Karpas-422 (cell line): ENCODE measurements around the gene MAP3K20. TPM values are rescaled to one million over a fixed set of nuclear protein-coding genes. Genes with fewer than 3 reads are reported as not detected.
"Not testable (repeated sequence)": the region's sequence is repeated elsewhere in the genome, so short reads cannot be mapped to it uniquely, and the experiment has no call there.

ENCODE experiments used
- DNase-seq: peaks from one replicate; pipeline ENCODE4 v3.0.0-alpha.2; 2015
- H2AFZ ChIP-seq: fragments of 200-600 bp; sonication (generic); 2 replicates; pipeline ENCODE4 v1.6.1; 2014; ENCODE audit warnings: antibody characterized with exemption, low read length, mixed read lengths
- H3K27ac ChIP-seq: fragments of 200-600 bp; sonication (generic); 2 replicates; pipeline ENCODE4 v1.5.1; 2014; ENCODE audit warnings: mild to moderate bottlenecking, low read length, moderate library complexity
- H3K27me3 ChIP-seq: fragments of 200-600 bp; sonication (generic); 2 replicates; pipeline ENCODE4 v1.6.1; 2014; ENCODE audit warnings: low read length, mixed read lengths
- H3K36me3 ChIP-seq: fragments of 200-600 bp; sonication (generic); 2 replicates; pipeline ENCODE4 v1.6.1; 2014; ENCODE audit warnings: low read length, mixed read lengths; ENCODE audit not compliant: insufficient read depth
- H3K4me1 ChIP-seq: fragments of 200-600 bp; sonication (generic); 2 replicates; pipeline ENCODE4 v1.6.1; 2014; ENCODE audit warnings: mild to moderate bottlenecking, low read length, mixed read lengths
- H3K4me2 ChIP-seq: fragments of 200-600 bp; sonication (generic); 2 replicates; pipeline ENCODE4 v1.6.1; 2014; ENCODE audit warnings: low read length, low read depth, mild to moderate bottlenecking; ENCODE audit not compliant: poor library complexity, severe bottlenecking
- H3K4me3 ChIP-seq: fragments of 200-600 bp; sonication (generic); 2 replicates; pipeline ENCODE4 v1.5.1; 2014; ENCODE audit warnings: mild to moderate bottlenecking, antibody characterized with exemption, low read length, mixed read lengths
- H3K79me2 ChIP-seq: fragments of 200-600 bp; sonication (generic); 2 replicates; pipeline ENCODE4 v1.6.1; 2014; ENCODE audit warnings: mild to moderate bottlenecking, low read length, mixed read lengths
- H3K9ac ChIP-seq: fragments of 200-600 bp; sonication (generic); 2 replicates; pipeline ENCODE4 v1.6.0; 2014; ENCODE audit warnings: low read length
- H3K9me2 ChIP-seq: fragments of 200-600 bp; sonication (generic), shearing (Covaris generic); replicated peaks from 2 replicates; pipeline ENCODE4 v1.6.0; 2014; ENCODE audit warnings: mild to moderate bottlenecking, low read length, moderate library complexity; ENCODE audit not compliant: insufficient read depth
- H3K9me3 ChIP-seq: fragments of 300-700, 200-600 bp; sonication (generic); 2 replicates; pipeline ENCODE4 v1.6.1; 2014; ENCODE audit warnings: low read length, mixed read lengths
- H4K20me1 ChIP-seq: fragments of 200-600 bp; sonication (generic); 2 replicates; pipeline ENCODE4 v1.6.1; 2014; ENCODE audit warnings: mild to moderate bottlenecking, antibody characterized with exemption, low read length, low read depth; ENCODE audit not compliant: insufficient read depth
- total RNA-seq: library from RNA; depleted of rRNA; stranded (reverse); fragments of >200 nt; shearing (Covaris generic); gene quantifications from 2 replicates; pipeline ENCODE4 v1.2.3, GENCODE V29; 2014; ENCODE audit warnings: low replicate concordance

The MAP3K20 gene
- total RNA-seq, 1 experiment from 2014 or later, result 0.34 TPM

GRCh38 chr2:173033084-173033483, 42.6 kb upstream of the MAP3K20 start:
- Histone ChIP-seq H3K9me2 (no peaks in the 10 kb centered on the region), H3K27ac (no peak overlapping the region), H4K20me1 (no peaks in the 10 kb centered on the region), H3K36me3 (no peaks in the 10 kb centered on the region), H3K9me3 (no peaks in the 10 kb centered on the region), H2AFZ (no peak overlapping the region), H3K27me3 (no peaks in the 10 kb centered on the region), H3K4me2 (no peak overlapping the region), H3K4me1 (peaks cover 8% of the 10 kb centered on the region), H3K79me2 (no peaks in the 10 kb centered on the region), H3K9ac (no peak overlapping the region), H3K4me3 (no peak overlapping the region)
- DNase-seq, result no peak

- Histone ChIP-seq H3K27me3 (no peaks in the 10 kb centered on the region), H3K4me3 (no peak overlapping the region), H2AFZ (no peak overlapping the region), H3K36me3 (no peaks in the 10 kb centered on the region), H3K27ac (no peak overlapping the region), H3K9ac (no peak overlapping the region), H3K4me2 (no peak overlapping the region), H3K79me2 (no peaks in the 10 kb centered on the region), H3K9me2 (no peaks in the 10 kb centered on the region), H3K4me1 (peaks cover 8% of the 10 kb centered on the region), H4K20me1 (no peaks in the 10 kb centered on the region), H3K9me3 (no peaks in the 10 kb centered on the region)
- no peak for DNase-seq
Measured at GRCh38 chr2:173034143-173034542, 41.5 kb upstream of the MAP3K20 start.

GRCh38 chr2:173037245-173038120, 38.2 kb upstream of the MAP3K20 start:
- no peak overlapping the region for H3K4me3 ChIP-seq
- H3K4me1 ChIP-seq, result peaks cover 8% of the 10 kb centered on the region
- H3K27ac ChIP-seq, result no peak overlapping the region
- H3K4me2 ChIP-seq, result no peak overlapping the region
- no peaks in the 10 kb centered on the region for H3K79me2 ChIP-seq
- H3K9ac ChIP-seq, result no peak overlapping the region
- H2AFZ ChIP-seq, result no peak overlapping the region
- no peaks in the 10 kb centered on the region for H4K20me1 ChIP-seq
- no peaks in the 10 kb centered on the region for H3K27me3 ChIP-seq
- no peak for DNase-seq
- no peaks in the 10 kb centered on the region for H3K9me2 ChIP-seq
- no peaks in the 10 kb centered on the region for H3K9me3 ChIP-seq
- H3K36me3 ChIP-seq, result no peaks in the 10 kb centered on the region

GRCh38 chr2:173038257-173038656, 37.4 kb upstream of the MAP3K20 start:
- H3K36me3 ChIP-seq, H4K20me1 ChIP-seq, H3K9me2 ChIP-seq, H3K4me1 ChIP-seq, H3K4me3 ChIP-seq, H2AFZ ChIP-seq, H3K4me2 ChIP-seq, H3K9me3 ChIP-seq, H3K27me3 ChIP-seq, H3K9ac ChIP-seq, H3K79me2 ChIP-seq, DNase-seq, H3K27ac ChIP-seq: not testable (repeated sequence)

DNA sequence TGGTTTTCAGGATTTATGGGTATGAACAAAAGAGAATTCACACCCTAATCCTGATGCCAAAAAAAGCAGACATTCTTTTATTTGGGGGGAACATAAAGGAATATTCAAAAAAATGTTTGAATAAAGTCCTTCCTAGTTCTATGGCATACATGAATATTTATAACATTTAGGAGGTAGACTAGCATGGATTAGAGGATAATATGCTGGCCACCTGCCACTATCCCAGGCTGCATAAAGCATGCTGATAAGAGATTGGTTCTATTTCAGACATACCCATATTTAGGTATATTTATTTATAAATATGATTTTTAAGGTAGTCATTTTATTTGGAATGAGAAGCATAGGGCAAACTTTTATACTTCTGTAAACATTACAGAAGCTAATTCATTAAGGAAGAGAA, 34.9 kb upstream of the MAP3K20 start:
- Histone ChIP-seq H3K9me2 (no peaks in the 10 kb centered on the region), H3K4me3 (no peak overlapping the region), H3K4me1 (peaks cover 8% of the 10 kb centered on the region), H3K9me3 (no peaks in the 10 kb centered on the region), H3K79me2 (no peaks in the 10 kb centered on the region), H3K27ac (no peak overlapping the region), H2AFZ (no peak overlapping the region), H4K20me1 (no peaks in the 10 kb centered on the region), H3K36me3 (no peaks in the 10 kb centered on the region), H3K27me3 (no peaks in the 10 kb centered on the region), H3K4me2 (no peak overlapping the region), H3K9ac (no peak overlapping the region)
- DNase-seq, result no peak

- Histone ChIP-seq H3K27ac (no peak overlapping the region), H3K4me1 (no peaks in the 10 kb centered on the region), H3K9me3 (no peaks in the 10 kb centered on the region), H3K4me2 (no peak overlapping the region), H3K79me2 (no peaks in the 10 kb centered on the region), H3K36me3 (no peaks in the 10 kb centered on the region), H3K9ac (no peak overlapping the region), H4K20me1 (no peaks in the 10 kb centered on the region), H2AFZ (no peak overlapping the region), H3K9me2 (no peaks in the 10 kb centered on the region), H3K27me3 (no peaks in the 10 kb centered on the region), H3K4me3 (no peak overlapping the region)
- DNase-seq, result no peak
Measured at GRCh38 chr2:173043476-173043875, 32.2 kb upstream of the MAP3K20 start.

DNA sequence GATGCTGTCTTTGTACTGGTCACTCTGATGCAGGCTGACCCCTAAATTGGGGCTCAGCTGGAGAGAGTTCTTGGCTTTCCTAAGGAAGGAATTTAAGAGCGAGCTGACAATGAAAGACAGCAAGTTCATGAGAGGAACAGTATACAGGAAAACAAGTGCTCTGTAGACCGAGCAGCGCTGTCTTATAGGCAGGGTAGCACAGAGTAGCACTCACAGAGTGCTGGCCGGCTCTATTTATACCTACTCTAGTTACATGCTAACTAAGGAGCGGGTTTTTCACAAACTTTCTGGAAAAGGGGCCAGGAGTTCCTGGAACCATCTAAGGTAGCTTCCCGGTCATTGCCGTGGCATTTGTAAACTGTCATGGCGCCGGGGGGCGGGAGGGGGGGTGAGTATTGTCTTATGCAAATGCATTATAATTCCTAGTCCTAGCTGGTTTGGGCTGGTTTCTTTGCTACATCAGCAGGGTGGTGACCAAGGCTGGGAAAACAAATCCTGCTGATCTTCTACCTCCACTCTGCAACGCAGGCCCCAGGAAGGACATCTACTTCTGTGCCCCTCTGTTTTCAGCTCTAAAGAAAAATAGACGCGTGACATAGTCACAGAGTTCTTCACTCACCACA, 31.6 kb upstream of the MAP3K20 start:
- Histone ChIP-seq H3K79me2 (no peaks in the 10 kb centered on the region), H2AFZ (no peak overlapping the region), H3K36me3 (no peaks in the 10 kb centered on the region), H3K27me3 (no peaks in the 10 kb centered on the region), H3K4me2 (no peak overlapping the region), H3K9ac (no peak overlapping the region), H4K20me1 (no peaks in the 10 kb centered on the region), H3K4me1 (no peaks in the 10 kb centered on the region), H3K27ac (no peak overlapping the region), H3K4me3 (no peak overlapping the region), H3K9me2 (no peaks in the 10 kb centered on the region), H3K9me3 (no peaks in the 10 kb centered on the region)
- DNase-seq, result no peak

DNA sequence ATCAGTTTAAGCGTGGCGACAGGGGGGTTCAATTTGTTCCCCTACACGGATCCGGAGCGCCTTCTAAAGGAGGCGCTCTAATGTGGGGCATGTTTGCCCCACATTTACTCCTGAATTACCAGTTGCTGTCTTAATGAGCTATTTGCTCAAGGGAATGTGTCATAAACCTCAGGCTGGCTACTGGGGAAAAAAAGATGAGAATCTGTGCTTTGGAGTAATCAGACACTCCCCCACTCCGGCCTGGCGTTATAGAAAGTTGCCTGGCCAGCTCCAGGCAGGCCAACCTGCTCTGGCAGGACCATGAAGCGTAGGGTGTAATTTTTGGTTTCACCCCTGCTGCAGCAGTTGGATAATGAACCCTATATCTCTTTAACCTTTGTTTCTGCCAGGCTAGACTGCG, 31.0 kb upstream of the MAP3K20 start:
- Histone ChIP-seq H2AFZ (no peak overlapping the region), H3K9me3 (no peaks in the 10 kb centered on the region), H3K4me2 (no peak overlapping the region), H3K9ac (no peak overlapping the region), H4K20me1 (no peaks in the 10 kb centered on the region), H3K36me3 (no peaks in the 10 kb centered on the region), H3K79me2 (no peaks in the 10 kb centered on the region), H3K4me3 (no peak overlapping the region), H3K27ac (no peak overlapping the region), H3K4me1 (no peaks in the 10 kb centered on the region), H3K9me2 (no peaks in the 10 kb centered on the region), H3K27me3 (no peaks in the 10 kb centered on the region)
- no peak for DNase-seq
